ENCODE results near the gene TBC1D9. TPM values are rescaled to one million over a fixed set of nuclear protein-coding genes. Genes with fewer than 3 reads are reported as not detected.

TBC1D9 gene
- total RNA-seq, 1 experiment from 2014 or later, result 9.5 TPM

DNA sequence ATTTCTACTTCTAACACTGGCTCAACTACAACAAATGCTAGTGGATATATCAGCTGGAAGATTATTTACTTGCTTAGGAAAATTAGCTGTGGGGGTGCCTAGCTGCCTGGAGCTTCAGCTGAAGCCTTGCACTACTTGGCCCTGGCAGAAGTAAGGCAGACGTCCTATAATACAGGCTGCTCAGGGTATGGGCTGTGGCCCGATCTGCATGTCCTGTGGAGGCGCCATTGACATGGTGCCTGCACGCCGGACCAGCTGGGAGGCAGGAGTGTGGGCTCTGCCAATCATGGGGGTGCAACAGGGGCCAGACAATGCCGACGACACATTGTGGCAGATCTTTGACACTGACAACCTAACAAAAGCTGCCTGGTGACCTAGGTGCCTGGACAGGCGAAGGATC lies 155.8 kb downstream of the TBC1D9 start:
- no TSS peak for BruUV-seq (replicated peaks)
- intact Hi-C loops (cut with micrococcal nuclease), result no loop called here

DNA sequence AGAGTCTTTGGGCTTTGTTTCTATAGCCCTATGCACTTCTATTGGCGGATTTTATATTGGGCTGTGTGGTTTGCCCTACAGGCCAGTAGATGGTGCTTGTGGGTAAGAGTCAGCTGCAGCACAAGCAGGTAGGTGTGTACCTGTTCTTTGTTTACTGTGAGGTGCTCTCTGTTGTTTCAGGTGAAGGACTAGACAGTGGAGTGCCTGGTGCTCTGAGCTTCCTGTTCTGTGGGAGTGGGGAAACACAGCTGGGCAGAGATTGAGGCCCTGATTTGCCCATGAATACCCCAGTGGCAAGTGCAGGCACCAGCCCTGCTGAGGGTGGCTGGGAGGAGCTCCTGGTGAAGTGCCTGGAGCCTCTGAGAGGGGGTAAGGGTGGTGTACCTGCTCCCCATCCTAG lies 161.1 kb downstream of the TBC1D9 start:
- Histone ChIP-seq H3K36me3 (ENCODE audit: control insufficient read depth in 1 of 2, insufficient read depth in 2 of 2, low read length in 2 of 2) (no peaks in the 10 kb centered on the region), H3K27ac (ENCODE audit: low read depth, low read length) (no peak overlapping the region), H3K4me3 (replicated peaks in 1 of 2; ENCODE audit: low read depth in 1 of 2, low read length in 2 of 2) (no peak overlapping the region), H3K9ac (ENCODE audit: low read length) (no peak overlapping the region), H4K20me1 (ENCODE audit: insufficient read depth) (no peaks in the 10 kb centered on the region), H3K4me2 (ENCODE audit: low read length) (no peak overlapping the region), H3K79me2 (ENCODE audit: insufficient read depth, low read length) (no peaks in the 10 kb centered on the region), H2AFZ (ENCODE audit: low read depth, low read length, poor library complexity, severe bottlenecking) (no peak overlapping the region), H3K4me1 (ENCODE audit: control insufficient read depth in 1 of 2, insufficient read depth in 2 of 2, low read length in 2 of 2) (0 out of 4 replicates have a peak, but pooled peaks cover 0 to 4% of the 10 kb centered on the region in 2 experiments), H3K9me2 (ENCODE audit: insufficient read depth) (no peaks in the 10 kb centered on the region), H3K9me3 (ENCODE audit: control insufficient read depth in 1 of 2, insufficient read depth in 1 of 2, low read depth in 1 of 2, low read length in 2 of 2) (no peaks in the 10 kb centered on the region), H3K27me3 (ENCODE audit: insufficient read depth, low read length) (no peaks in the 10 kb centered on the region)
- peak; percentile 100 for ATAC-seq
- ChIA-PET RAD21 (ENCODE audit: low non-redundant PET in 1 of 2, low total read pairs in 2 of 2, uncharacterized antibody in 2 of 2, unreplicated experiment in 2 of 2) (no interaction called here), POLR2A (no interaction called here), CTCF (interaction anchor here (0.7 to 2.0 kb wide), 10 partner anchors 10 to 499 kb away, joined by 3 to 13 read pairs (median 3); no protein-coding TSS in a partner anchor)
- no TSS peak for BruUV-seq (replicated peaks)
- TF ChIP-seq, protein P1, sequence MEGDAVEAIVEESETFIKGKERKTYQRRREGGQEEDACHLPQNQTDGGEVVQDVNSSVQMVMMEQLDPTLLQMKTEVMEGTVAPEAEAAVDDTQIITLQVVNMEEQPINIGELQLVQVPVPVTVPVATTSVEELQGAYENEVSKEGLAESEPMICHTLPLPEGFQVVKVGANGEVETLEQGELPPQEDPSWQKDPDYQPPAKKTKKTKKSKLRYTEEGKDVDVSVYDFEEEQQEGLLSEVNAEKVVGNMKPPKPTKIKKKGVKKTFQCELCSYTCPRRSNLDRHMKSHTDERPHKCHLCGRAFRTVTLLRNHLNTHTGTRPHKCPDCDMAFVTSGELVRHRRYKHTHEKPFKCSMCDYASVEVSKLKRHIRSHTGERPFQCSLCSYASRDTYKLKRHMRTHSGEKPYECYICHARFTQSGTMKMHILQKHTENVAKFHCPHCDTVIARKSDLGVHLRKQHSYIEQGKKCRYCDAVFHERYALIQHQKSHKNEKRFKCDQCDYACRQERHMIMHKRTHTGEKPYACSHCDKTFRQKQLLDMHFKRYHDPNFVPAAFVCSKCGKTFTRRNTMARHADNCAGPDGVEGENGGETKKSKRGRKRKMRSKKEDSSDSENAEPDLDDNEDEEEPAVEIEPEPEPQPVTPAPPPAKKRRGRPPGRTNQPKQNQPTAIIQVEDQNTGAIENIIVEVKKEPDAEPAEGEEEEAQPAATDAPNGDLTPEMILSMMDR (IDR thresholded peaks at IDR 0.05 in 2 of 3, conservative IDR thresholded peaks at IDR 0.05 in 1 of 3; ENCODE audit: borderline replicate concordance in 1 of 3, insufficient read depth in 1 of 3, low read depth in 2 of 3, low read length in 2 of 3), result peak; percentile 68 to 77 (median 72); a peak in 5 of 6 replicates
- TF ChIP-seq RAD21 (IDR thresholded peaks at IDR 0.05; ENCODE audit: low read depth) (peak; percentile 76), EGR1 (IDR thresholded peaks at IDR 0.05; ENCODE audit: low read depth) (no peak)
- DNase-seq (ENCODE audit: low read depth, low spot score), result peak; percentile 37
- intact Hi-C loops (cut with micrococcal nuclease), result loop anchor here (1.0 kb wide), 2 partner anchors 43 to 256 kb away; no protein-coding TSS in a partner anchor

More for the DNA sequence above, 155.8 kb downstream of the TBC1D9 start:
- Histone ChIP-seq H3K9me2 (ENCODE audit: insufficient read depth) (no peaks in the 10 kb centered on the region), H2AFZ (ENCODE audit: low read depth, low read length, poor library complexity, severe bottlenecking) (no peak overlapping the region), H3K4me2 (ENCODE audit: low read length) (no peak overlapping the region), H3K27ac (ENCODE audit: low read depth, low read length) (no peak overlapping the region), H3K36me3 (ENCODE audit: control insufficient read depth in 1 of 2, insufficient read depth in 2 of 2, low read length in 2 of 2) (no peaks in the 10 kb centered on the region), H3K4me1 (ENCODE audit: control insufficient read depth in 1 of 2, insufficient read depth in 2 of 2, low read length in 2 of 2) (no peaks in the 10 kb centered on the region), H4K20me1 (ENCODE audit: insufficient read depth) (no peaks in the 10 kb centered on the region), H3K4me3 (replicated peaks in 1 of 2; ENCODE audit: low read depth in 1 of 2, low read length in 2 of 2) (no peak overlapping the region), H3K9ac (ENCODE audit: low read length) (no peak overlapping the region), H3K79me2 (ENCODE audit: insufficient read depth, low read length) (no peaks in the 10 kb centered on the region), H3K9me3 (ENCODE audit: control insufficient read depth in 1 of 2, insufficient read depth in 1 of 2, low read depth in 1 of 2, low read length in 2 of 2) (no peaks in the 10 kb centered on the region), H3K27me3 (ENCODE audit: insufficient read depth, low read length) (no peaks in the 10 kb centered on the region)
- ChIA-PET CTCF (interaction anchor here (1.3 to 1.4 kb wide), 2 partner anchors 9 to 240 kb away, joined by 3 to 5 read pairs; no protein-coding TSS in a partner anchor), RAD21 (ENCODE audit: low non-redundant PET in 1 of 2, low total read pairs in 2 of 2, uncharacterized antibody in 2 of 2, unreplicated experiment in 2 of 2) (no interaction called here), POLR2A (interaction anchor here (1.7 kb wide), 1 partner anchor 9 kb away, joined by 4 read pairs; no protein-coding TSS in a partner anchor)
- DNase-seq (ENCODE audit: low read depth, low spot score) (no peak), ATAC-seq (no peak)
- TF ChIP-seq, protein P2, sequence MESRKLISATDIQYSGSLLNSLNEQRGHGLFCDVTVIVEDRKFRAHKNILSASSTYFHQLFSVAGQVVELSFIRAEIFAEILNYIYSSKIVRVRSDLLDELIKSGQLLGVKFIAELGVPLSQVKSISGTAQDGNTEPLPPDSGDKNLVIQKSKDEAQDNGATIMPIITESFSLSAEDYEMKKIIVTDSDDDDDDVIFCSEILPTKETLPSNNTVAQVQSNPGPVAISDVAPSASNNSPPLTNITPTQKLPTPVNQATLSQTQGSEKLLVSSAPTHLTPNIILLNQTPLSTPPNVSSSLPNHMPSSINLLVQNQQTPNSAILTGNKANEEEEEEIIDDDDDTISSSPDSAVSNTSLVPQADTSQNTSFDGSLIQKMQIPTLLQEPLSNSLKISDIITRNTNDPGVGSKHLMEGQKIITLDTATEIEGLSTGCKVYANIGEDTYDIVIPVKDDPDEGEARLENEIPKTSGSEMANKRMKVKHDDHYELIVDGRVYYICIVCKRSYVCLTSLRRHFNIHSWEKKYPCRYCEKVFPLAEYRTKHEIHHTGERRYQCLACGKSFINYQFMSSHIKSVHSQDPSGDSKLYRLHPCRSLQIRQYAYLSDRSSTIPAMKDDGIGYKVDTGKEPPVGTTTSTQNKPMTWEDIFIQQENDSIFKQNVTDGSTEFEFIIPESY (IDR thresholded peaks at IDR 0.05; ENCODE audit: extremely low read depth, insufficient replicate concordance, low read length), result no peak
- TF ChIP-seq POLR2AphosphoS5 (IDR thresholded peaks at IDR 0.05; ENCODE audit: low read depth, low read length), result no peak
- no peak for TF ChIP-seq EZH2phosphoT487 (IDR thresholded peaks at IDR 0.05; ENCODE audit: borderline replicate concordance)
